SJCRH30 (cell line): ENCODE data around the gene AOC2. TPM values are rescaled to one million over a fixed set of nuclear protein-coding genes. Genes with fewer than 3 reads are reported as not detected.

Source experiments
- DNase-seq, 2 experiments: peaks; one replicate each; pipeline ENCODE4 v3.0.0-alpha.2; 2015 to 2020
- H3K27ac ChIP-seq: fragments of 250-450 bp; sonication (Bioruptor Pico); 2 replicates; pipeline ENCODE4 v1.5.1; 2020; ENCODE audit warnings: mild to moderate bottlenecking, moderate library complexity
- H3K27me3 ChIP-seq: fragments of 250-450 bp; sonication (Bioruptor Pico); 2 replicates; pipeline ENCODE4 v1.5.1; 2020; ENCODE audit warnings: mild to moderate bottlenecking, moderate library complexity
- H3K36me3 ChIP-seq: fragments of 250-450 bp; sonication (Bioruptor Pico); 2 replicates; pipeline ENCODE4 v1.5.1; 2020; ENCODE audit warnings: mild to moderate bottlenecking, moderate library complexity
- H3K4me1 ChIP-seq: fragments of 250-450 bp; sonication (Bioruptor Pico); 2 replicates; pipeline ENCODE4 v1.5.1; 2020; ENCODE audit warnings: mild to moderate bottlenecking, moderate library complexity
- H3K4me3 ChIP-seq: fragments of 250-450 bp; sonication (Bioruptor Pico); 2 replicates; pipeline ENCODE4 v1.5.1; 2020; ENCODE audit warnings: mild to moderate bottlenecking, moderate library complexity
- H3K9me3 ChIP-seq: fragments of 250-450 bp; sonication (Bioruptor Pico); replicated peaks from 2 replicates; pipeline ENCODE4 v1.5.1; 2020; ENCODE audit warnings: mild to moderate bottlenecking, moderate library complexity
- total RNA-seq: library from RNA; depleted of rRNA; stranded (reverse); fragments of >200 nt; shearing (Covaris generic); gene quantifications from 2 replicates; pipeline ENCODE4 v1.2.3, GENCODE V29; 2014

AOC2 gene
- total RNA-seq, 1 experiment from 2014 or later: 1.1 TPM

GRCh38 chr17:42814633-42815399 is 29.6 kb upstream of the AOC2 start:
- no peaks in the 10 kb centered on the region for H3K4me1 ChIP-seq
- no peaks in the 10 kb centered on the region for H3K27me3 ChIP-seq
- H3K4me3 ChIP-seq: no peak overlapping the region
- H3K36me3 ChIP-seq: peaks cover 48% of the 10 kb centered on the region
- H3K27ac ChIP-seq: no peak overlapping the region
- H3K9me3 ChIP-seq: no peaks in the 10 kb centered on the region
- DNase-seq: no peak

- Histone ChIP-seq H3K9me3 (no peaks in the 10 kb centered on the region), H3K36me3 (peaks cover 55% of the 10 kb centered on the region), H3K27ac (no peak overlapping the region), H3K4me1 (no peaks in the 10 kb centered on the region), H3K27me3 (no peaks in the 10 kb centered on the region), H3K4me3 (no peak overlapping the region)
- no peak for DNase-seq
These were observed 26.5 kb upstream of the AOC2 start for GRCh38 chr17:42817866-42818265.

GRCh38 chr17:42818379-42818778 is 26.0 kb upstream of the AOC2 start:
- no peak overlapping the region for H3K27ac ChIP-seq
- peaks cover 55% of the 10 kb centered on the region for H3K36me3 ChIP-seq
- no peak overlapping the region for H3K4me3 ChIP-seq
- no peaks in the 10 kb centered on the region for H3K4me1 ChIP-seq
- DNase-seq: no peak
- H3K9me3 ChIP-seq: no peaks in the 10 kb centered on the region
- H3K27me3 ChIP-seq: no peaks in the 10 kb centered on the region

GRCh38 chr17:42819939-42820535 is 24.3 kb upstream of the AOC2 start:
- Histone ChIP-seq H3K36me3 (peaks cover 47% of the 10 kb centered on the region), H3K27ac (no peak overlapping the region), H3K9me3 (no peaks in the 10 kb centered on the region), H3K4me1 (no peaks in the 10 kb centered on the region), H3K4me3 (no peak overlapping the region), H3K27me3 (no peaks in the 10 kb centered on the region)
- peak; percentile 68 to 83 for DNase-seq

- H3K9me3 ChIP-seq: no peaks in the 10 kb centered on the region
- peaks cover 36% of the 10 kb centered on the region for H3K36me3 ChIP-seq
- H3K27ac ChIP-seq: no peak overlapping the region
- H3K4me1 ChIP-seq: no peaks in the 10 kb centered on the region
- no peaks in the 10 kb centered on the region for H3K27me3 ChIP-seq
- no peak overlapping the region for H3K4me3 ChIP-seq
- DNase-seq: no peak
These were observed 23.2 kb upstream of the AOC2 start for GRCh38 chr17:42821176-42821575.

GRCh38 chr17:42827472-42827871 is 16.9 kb upstream of the AOC2 start:
- Histone ChIP-seq H3K4me1 (no peaks in the 10 kb centered on the region), H3K27me3 (no peaks in the 10 kb centered on the region), H3K36me3 (no peaks in the 10 kb centered on the region), H3K9me3 (no peaks in the 10 kb centered on the region), H3K4me3 (no peak overlapping the region), H3K27ac (no peak overlapping the region)
- DNase-seq: no peak

- Histone ChIP-seq H3K9me3 (no peaks in the 10 kb centered on the region), H3K27me3 (no peaks in the 10 kb centered on the region), H3K36me3 (peaks cover 13% of the 10 kb centered on the region), H3K4me3 (no peak overlapping the region), H3K27ac (no peak overlapping the region), H3K4me1 (no peaks in the 10 kb centered on the region)
- DNase-seq: no peak
These were observed 13.4 kb upstream of the AOC2 start for GRCh38 chr17:42830971-42831370.

- Histone ChIP-seq H3K9me3 (no peaks in the 10 kb centered on the region), H3K36me3 (peaks cover 25% of the 10 kb centered on the region), H3K4me3 (peak overlapping the region; percentile 86), H3K4me1 (no peaks in the 10 kb centered on the region), H3K27me3 (no peaks in the 10 kb centered on the region), H3K27ac (peak overlapping the region; percentile 79)
- DNase-seq: no peak
These were observed 12.0 kb upstream of the AOC2 start for GRCh38 chr17:42832213-42832933.

- peaks cover 33% of the 10 kb centered on the region for H3K36me3 ChIP-seq
- no peaks in the 10 kb centered on the region for H3K27me3 ChIP-seq
- H3K27ac ChIP-seq: peak within 1 kb of the TSS; percentile 79
- H3K4me1 ChIP-seq: no peaks in the 10 kb centered on the region
- peak; percentile 88 to 90 for DNase-seq
- no peaks in the 10 kb centered on the region for H3K9me3 ChIP-seq
- peak within 1 kb of the TSS; percentile 86 for H3K4me3 ChIP-seq
These were observed 11.2 kb upstream of the AOC2 start, which contains the start of gene PSME3 for GRCh38 chr17:42832934-42833766. PSME3 (plus strand) TSS chr17:42833397; CDS start chr17:42833632, 235 bp downstream.

- peaks cover 40% of the 10 kb centered on the region for H3K36me3 ChIP-seq
- no peaks in the 10 kb centered on the region for H3K27me3 ChIP-seq
- peak overlapping the region; percentile 79 for H3K27ac ChIP-seq
- DNase-seq: no peak
- no peaks in the 10 kb centered on the region for H3K9me3 ChIP-seq
- H3K4me3 ChIP-seq: peak overlapping the region; percentile 86
- H3K4me1 ChIP-seq: no peaks in the 10 kb centered on the region
These were observed 10.5 kb upstream of the AOC2 start for GRCh38 chr17:42833767-42834422.

- H3K4me1 ChIP-seq: no peaks in the 10 kb centered on the region
- H3K9me3 ChIP-seq: no peaks in the 10 kb centered on the region
- H3K27ac ChIP-seq: no peak overlapping the region
- peaks cover 53% of the 10 kb centered on the region for H3K36me3 ChIP-seq
- H3K27me3 ChIP-seq: no peaks in the 10 kb centered on the region
- no peak overlapping the region for H3K4me3 ChIP-seq
- no peak for DNase-seq
These were observed 8.6 kb upstream of the AOC2 start for GRCh38 chr17:42835732-42836131.

GRCh38 chr17:42841975-42842685 is 2.2 kb upstream of the AOC2 start:
- Histone ChIP-seq H3K36me3 (peaks cover 49% of the 10 kb centered on the region), H3K27me3 (no peaks in the 10 kb centered on the region)

GRCh38 chr17:42843358-42843934 is 934 bp upstream of the AOC2 start:
- Histone ChIP-seq H3K27me3 (no peaks in the 10 kb centered on the region), H3K4me3 (no peak overlapping the region), H3K9me3 (no peaks in the 10 kb centered on the region), H3K27ac (no peak overlapping the region), H3K36me3 (peaks cover 36% of the 10 kb centered on the region), H3K4me1 (no peaks in the 10 kb centered on the region)
- DNase-seq: peak; percentile 28 to 71

More at GRCh38 chr17:42841975-42842685, 2.2 kb upstream of the AOC2 start:
- DNase-seq: no peak
- H3K4me1 ChIP-seq: no peaks in the 10 kb centered on the region
- no peaks in the 10 kb centered on the region for H3K9me3 ChIP-seq
- no peak overlapping the region for H3K4me3 ChIP-seq
- no peak overlapping the region for H3K27ac ChIP-seq
